CD4-positive, alpha-beta T cell treated with Interleukin-21 for 1 hour (primary cell): ENCODE data around the gene POLR1A.

Source experiments
- DNase-seq: peaks from one replicate; pipeline ENCODE4 v3.0.0-alpha.2; 2020

POLR1A gene

DNA sequence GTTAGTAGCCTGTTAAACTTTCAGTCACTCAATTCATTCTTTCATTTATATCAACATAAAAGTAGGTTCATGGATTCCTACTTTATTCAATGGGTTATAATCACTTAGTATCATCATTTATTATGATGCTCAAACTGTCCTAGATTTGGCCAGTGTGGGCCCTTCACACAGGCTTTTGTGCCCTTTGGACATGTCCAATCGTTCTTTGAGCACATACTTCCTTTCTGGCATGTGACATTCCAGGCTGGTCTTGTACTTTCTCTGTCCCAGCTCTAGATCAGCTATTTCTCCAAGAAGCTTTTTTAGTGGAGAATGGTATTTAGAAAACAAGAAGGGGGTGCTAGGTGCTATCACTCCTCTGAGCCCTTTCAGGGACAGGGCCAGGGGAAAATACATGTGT is 11.5 kb downstream of the POLR1A start:
- no peak for DNase-seq

DNA sequence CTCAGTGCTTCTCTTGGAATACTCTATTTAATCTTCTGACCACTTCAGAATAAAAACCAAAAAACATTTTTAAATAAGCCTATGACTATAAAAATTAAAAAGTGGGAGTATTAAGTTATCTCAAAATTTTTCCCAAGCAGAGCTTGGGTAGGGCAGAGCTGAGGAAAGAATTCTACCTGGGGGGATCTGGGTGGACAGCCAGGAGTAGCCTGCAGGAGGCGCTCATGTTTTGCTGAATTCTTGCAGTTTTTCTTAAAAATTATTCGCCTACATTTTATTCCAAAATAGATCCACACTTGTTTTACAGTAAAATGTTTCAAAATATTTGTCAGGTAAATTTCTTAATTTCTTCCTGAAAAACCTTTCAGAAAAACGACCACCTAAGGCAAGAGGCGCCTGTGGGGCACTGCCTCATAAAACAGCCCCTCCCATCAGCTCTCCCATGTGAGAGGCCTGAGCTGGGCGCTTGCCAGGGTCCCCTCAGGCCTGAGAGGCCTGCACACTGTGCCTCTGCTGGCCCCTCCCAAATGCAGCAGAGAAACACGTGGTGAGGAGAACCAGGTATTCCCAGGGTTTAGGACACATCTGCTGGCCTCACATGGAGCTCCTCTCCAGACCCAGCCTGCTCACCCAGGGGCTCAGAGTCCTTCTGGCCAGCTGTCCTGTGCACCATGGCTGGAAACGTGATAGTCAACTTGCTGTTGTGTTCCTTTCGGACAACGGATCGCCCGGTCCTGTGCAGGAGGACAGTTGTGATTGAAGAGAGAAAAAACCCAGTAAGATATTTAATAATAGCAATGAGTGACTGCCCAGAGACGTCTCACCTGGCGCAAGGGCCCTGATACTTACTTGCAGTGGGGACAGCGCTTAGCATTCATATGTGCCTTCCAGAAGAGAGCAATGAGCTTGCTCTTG is 17.5 kb downstream of the POLR1A start:
- no peak for DNase-seq

- no peak for DNase-seq
Observed at GRCh38 chr2:86082756-86083155, 22.9 kb downstream of the POLR1A start.

DNA sequence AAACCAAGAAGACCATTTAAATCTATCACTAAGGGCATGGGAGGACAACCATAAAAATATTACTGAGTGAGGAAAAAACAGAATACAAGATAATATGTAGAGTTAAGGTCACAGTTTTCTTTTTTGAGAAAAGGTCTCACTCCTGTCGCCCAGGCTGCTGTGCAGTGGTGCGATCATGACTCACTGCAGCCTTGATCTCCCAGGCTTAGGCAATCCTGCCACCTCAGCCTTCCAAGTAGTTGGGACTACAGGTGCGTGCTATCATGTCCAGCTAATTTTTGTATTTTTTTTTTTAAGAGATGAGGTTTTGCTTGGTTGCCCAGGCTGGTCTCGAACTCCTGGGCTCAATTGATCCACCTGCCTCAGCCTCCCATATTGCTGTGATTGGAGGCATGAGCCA is 24.0 kb downstream of the POLR1A start:
- DNase-seq: no peak

DNA sequence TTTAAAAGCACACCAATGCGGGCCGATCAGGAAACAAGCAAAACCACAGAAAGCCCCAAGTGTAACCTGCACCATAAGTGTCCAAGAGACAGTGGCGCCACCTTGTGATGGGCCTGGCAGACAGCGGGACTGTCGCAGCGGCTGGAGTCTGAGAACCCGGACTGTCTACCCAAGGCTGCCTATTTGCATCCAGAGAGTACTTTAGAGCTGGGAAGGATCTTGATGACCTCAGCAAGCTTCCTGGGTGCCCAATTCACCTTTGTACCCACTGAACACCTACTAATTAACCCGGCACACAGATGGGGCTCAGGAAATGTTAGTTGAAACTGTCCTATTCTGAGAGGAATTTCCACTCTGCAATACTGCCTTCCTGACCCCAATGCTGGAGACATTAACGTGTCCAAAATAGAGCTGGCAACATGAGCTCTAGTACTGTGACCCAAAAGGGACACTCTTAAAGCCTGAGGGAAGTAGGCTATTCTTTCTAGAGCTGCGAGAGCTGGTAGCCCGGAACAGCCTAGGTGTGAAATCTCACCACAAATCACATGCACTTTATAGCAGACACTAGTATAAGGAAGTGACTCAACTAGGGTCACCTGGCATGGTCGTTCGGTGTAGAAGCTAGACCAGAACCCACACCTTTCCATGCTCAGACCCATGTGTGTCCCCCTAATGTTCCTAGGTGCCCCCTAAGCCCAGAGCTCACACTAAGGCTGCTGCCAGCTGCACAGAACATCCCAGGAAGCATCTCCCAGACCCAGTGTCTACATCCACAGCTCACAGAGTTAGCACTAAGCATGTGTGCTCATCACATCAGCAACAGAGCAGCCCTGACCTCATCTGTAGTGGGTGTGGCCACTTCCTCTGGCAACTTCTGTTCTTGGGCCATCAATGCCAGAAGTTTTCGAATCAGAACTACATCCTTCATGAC is 25.4 kb downstream of the POLR1A start:
- peak; percentile 87 for DNase-seq

- DNase-seq: peak; percentile 65
Observed at GRCh38 chr2:86078774-86079545, 26.7 kb downstream of the POLR1A start.

GRCh38 chr2:86075886-86076285 is 29.8 kb downstream of the POLR1A start:
- DNase-seq: no peak

- DNase-seq: no peak
Observed at GRCh38 chr2:86074811-86075210, 30.9 kb downstream of the POLR1A start.

DNA sequence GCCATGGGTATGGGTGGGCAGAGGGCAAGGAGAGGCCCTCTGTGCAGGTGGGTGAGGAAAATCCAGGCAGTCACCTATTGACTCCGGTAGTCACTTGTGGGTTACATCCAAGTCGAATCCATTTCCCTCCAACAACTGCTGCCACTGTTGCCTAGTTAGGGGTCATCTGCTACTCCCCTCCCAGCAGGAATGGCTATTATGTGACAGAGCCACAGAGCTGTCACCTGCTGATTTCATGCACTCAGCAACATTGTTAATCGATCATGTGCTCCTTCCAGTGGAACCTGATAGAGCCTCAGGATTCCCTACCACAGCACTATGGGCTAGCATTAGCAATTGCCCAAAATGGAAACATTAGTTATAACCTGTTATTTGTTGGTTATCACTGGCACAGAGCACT is 31.4 kb downstream of the POLR1A start:
- DNase-seq: no peak

DNA sequence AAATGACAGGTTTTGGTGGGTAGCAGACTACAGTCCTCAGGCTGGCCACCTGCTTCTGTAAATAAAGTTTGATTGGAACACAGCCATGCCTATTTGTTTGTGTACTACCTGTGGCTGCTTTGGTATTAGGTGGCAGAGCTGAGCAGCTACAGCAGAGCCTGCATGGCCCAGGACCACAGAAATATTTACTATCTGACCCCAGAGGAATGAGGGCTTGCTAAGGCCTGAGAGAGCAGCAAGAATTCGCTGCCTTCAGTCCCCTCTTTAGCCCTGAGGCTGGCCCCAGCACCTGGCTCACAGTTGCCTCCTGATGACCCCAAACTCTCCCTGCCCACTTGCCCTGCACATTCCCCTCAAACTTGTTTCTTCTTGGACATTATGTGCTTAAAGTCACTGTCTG is 32.5 kb downstream of the POLR1A start:
- DNase-seq: no peak

DNA sequence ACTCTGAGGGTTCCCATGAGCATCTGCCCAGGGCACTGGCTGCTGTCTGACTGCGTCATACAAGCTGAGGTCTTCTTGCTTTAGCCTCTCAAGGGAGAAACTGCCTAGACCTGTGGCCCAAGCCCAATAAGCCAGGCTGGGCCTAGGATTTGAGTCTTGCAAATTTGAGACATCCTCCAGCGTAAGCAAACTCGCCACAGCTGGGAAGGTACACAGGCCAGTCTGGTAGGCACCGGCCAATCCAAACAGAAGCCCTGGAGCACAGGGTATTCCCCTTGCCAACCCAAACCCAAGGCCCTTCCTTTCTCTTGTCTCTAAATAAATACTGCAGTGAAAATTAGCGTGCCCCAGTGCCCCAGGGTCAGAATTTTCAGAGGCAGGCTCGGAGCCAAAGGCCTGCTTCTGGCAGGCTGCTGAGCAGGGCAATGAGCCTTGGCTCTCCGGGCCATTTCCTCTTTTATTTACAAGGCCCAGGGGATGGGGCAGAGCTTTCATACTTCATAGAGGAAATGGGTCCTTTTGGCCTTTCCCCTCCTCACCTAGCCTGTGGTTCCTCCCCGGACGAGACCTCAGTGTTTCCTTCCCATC is 33.3 kb downstream of the POLR1A start:
- DNase-seq: no peak

- DNase-seq: no peak
Observed at GRCh38 chr2:86070868-86071267, 34.8 kb downstream of the POLR1A start.

DNA sequence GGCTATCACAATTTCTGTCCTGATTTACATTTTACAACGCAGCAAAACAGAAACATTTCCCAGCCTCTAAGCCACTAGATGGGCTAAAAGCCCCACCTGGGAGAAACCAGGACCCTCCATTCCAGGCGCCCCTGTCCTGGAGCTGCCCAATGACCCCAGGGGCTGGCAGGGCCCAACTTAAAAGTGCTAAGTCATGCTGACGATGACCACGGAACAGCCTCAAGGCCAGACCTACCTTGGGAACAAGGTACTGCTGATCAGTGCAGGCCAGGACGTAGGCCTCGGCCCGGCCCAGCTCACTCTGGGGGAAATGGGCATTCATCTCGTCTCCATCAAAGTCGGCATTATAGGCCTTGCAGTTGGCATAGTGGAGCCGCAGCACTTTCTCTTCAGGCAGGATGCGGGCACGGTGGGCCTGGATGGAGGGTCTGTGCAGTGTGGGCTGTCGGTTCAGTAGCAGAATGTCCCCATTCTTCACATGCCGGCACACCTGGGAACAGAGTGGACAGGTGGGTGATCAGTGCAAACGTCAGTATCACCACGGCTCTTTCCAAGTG is 35.8 kb downstream of the POLR1A start:
- no peak for DNase-seq

GRCh38 chr2:86069091-86069685 is 36.5 kb downstream of the POLR1A start:
- DNase-seq: no peak

DNA sequence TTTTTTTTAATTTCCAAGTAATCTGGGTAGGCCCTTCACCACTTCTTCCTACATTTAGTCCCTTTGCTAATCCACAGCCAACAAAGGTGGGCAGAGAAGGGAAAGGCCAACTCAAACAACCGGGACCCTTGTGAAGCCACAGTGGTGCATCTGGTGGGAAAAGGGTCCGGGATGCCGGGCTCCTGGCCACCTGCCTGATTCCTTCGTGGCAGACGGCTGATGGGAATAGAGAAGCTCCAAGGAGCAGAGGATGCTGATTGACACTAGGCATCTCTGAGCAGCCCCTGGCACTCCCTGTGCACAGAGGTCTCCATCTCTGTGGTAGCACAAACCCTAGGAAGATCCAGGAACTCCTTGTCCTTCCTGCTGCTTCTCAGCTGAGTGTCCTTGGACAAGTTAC is 37.0 kb downstream of the POLR1A start:
- no peak for DNase-seq

DNA sequence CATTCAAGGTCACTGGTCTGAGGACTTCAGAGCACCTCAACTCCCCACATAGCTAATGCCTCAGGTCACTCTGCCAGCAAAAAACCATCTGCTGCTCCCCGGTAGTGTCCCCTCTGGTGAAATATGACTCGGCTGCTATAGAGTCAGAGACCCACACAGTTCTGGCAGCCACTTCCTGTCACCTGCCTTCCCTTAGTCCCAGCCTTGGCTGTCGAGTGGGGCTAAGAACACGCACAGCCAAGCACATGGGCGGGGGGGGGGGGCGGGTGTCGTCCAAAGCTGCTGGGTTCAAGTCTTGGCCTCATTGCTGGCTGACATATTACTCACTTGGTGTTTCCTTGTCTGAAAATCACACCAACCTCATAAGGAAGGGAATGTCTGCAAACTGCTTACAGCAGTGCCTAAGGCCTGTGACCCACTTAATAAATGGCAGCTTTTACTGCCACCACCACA is 37.5 kb downstream of the POLR1A start:
- DNase-seq: peak; percentile 56

GRCh38 chr2:86066915-86067314 is 38.8 kb downstream of the POLR1A start:
- no peak for DNase-seq

DNA sequence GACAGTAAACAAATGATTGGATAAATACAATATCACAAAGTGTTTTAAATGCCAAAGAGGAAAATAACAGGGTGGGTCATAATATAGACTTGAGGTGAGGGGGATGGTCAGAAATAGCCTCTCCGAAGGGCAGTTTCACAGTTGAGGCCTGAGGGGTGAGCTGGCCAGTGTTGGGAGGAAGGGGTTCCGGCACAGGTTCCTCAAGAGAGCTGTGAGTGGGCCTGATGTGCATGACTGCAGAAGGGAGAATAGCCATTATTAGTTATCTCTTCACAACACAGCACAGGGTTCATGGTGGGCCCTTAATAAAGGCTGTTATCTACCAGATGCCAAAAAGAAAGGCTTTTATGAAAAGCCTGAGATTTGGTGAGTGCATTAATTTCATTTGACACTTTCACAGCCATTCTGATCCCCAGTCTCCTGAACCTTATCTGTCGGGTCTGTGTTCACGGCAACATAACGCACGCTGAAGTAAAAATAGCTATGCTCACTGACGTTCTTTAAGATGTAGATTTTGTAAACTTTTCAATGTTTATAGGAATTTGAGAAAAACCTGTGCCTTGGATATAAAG is 39.6 kb downstream of the POLR1A start:
- no peak for DNase-seq

DNA sequence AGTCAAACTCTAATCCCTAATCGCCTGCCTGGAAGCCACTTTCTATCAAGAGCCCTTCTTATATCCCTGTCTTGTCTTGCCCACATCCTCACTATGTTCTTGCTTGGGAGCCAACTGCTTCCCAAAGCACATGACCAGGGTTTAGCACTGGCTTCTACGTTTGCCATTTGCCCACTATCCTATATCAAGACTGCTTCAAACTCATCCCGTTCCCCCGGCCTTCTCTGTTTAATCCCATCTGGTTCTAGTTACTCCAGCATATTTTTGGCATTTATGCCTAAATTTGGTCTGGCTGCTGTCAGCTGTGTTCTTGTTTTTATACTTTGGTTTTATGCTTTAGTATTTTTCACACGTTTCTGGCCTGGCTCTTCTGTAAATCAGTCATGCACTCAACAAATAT is 40.2 kb downstream of the POLR1A start:
- DNase-seq: no peak

GRCh38 chr2:86064006-86064405 is 41.7 kb downstream of the POLR1A start:
- no peak for DNase-seq

DNA sequence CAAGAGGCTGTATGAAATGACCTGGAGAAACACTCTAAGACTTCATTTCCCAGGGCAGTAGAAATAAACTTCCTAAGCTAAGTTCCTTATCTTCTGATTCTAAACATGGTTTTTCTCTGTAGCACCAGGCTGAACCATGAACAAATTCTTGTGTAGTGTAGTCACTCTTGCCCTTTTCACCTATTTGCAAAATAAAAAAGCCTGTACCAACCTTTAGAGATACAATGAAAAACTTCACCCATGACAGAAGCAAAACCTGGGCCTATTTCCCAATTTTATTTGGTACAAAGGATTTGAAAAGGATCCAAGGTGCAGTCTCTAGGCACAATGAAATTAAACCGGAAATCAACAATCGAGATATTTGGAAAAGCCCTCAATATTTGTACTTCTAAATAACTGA is 43.6 kb downstream of the POLR1A start:
- no peak for DNase-seq
